ENCODE measurements around the gene DOK5. TPM values are rescaled to one million over a fixed set of nuclear protein-coding genes. Genes with fewer than 3 reads are reported as not detected.

Gene DOK5
- total RNA-seq, 1 experiment from 2014 or later = not detected

DNA sequence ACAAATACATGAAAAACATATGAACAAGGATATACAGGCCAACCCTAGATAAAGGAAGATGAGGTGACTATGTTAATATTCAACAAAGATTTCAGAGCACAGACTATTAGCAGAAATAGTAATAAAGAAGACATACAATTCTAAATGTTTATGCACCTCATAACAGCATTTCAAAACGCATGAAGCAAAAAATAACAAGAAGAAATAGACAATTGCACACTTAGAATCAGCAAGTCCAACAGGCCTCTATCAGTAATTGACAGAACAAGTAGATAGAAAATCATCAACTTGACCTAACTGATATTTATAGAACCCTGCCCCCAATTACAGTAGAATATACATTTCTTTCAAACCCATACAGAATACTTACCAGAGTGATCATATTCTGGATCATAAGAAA is 11.4 kb upstream of the DOK5 start:
- DNase-seq = no peak
- no peaks in the 10 kb centered on the region for H3K27me3 ChIP-seq (ENCODE audit: low read length)
- H3K4me2 ChIP-seq (ENCODE audit: low read depth, low read length, poor library complexity, severe bottlenecking) = no peak overlapping the region
- H3K9ac ChIP-seq (ENCODE audit: low read length) = no peak overlapping the region
- H2AFZ ChIP-seq (ENCODE audit: low read length) = no peak overlapping the region
- peaks cover 13% of the 10 kb centered on the region; the same call in 1 of the 2 replicates for H3K9me3 ChIP-seq (ENCODE audit: low read length)
- no peak overlapping the region for H3K4me3 ChIP-seq (ENCODE audit: low read length)
- no peaks in the 10 kb centered on the region for H3K36me3 ChIP-seq (ENCODE audit: insufficient read depth, low read length)
- H3K79me2 ChIP-seq (ENCODE audit: low read length) = no peaks in the 10 kb centered on the region
- no peaks in the 10 kb centered on the region for H3K4me1 ChIP-seq (ENCODE audit: low read length)
- no peaks in the 10 kb centered on the region for H4K20me1 ChIP-seq (ENCODE audit: insufficient read depth, low read depth, low read length)
- H3K27ac ChIP-seq (ENCODE audit: low read length) = no peak overlapping the region
- no peaks in the 10 kb centered on the region for H3K9me2 ChIP-seq (replicated peaks; ENCODE audit: insufficient read depth, low read length)

DNA sequence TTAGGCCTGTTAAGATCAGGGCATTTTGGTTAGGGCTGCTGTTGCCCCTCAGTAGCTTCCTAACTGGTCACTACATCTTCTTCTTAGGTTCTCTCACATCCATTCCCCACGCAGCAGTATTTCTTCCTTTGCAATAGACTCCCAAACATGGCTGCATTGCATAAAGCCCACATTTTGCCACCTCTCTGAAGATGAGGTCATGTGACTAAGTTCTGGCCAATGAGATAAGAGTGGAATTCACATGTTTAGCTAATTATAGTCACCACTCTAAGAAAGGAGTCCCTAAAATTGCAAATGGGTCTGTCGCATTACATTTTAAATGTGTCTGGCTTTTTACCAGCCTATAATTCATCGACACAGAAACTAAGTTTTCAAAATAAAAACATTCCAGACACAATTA is 9.3 kb upstream of the DOK5 start:
- Histone ChIP-seq H3K4me1 (ENCODE audit: low read length) (no peaks in the 10 kb centered on the region), H3K27me3 (ENCODE audit: low read length) (no peaks in the 10 kb centered on the region), H3K9ac (ENCODE audit: low read length) (no peak overlapping the region), H3K4me3 (ENCODE audit: low read length) (no peak overlapping the region), H3K27ac (ENCODE audit: low read length) (no peak overlapping the region), H3K79me2 (ENCODE audit: low read length) (no peaks in the 10 kb centered on the region), H4K20me1 (ENCODE audit: insufficient read depth, low read depth, low read length) (no peaks in the 10 kb centered on the region), H2AFZ (ENCODE audit: low read length) (no peak overlapping the region), H3K9me2 (replicated peaks; ENCODE audit: insufficient read depth, low read length) (no peaks in the 10 kb centered on the region), H3K4me2 (ENCODE audit: low read depth, low read length, poor library complexity, severe bottlenecking) (no peak overlapping the region), H3K36me3 (ENCODE audit: insufficient read depth, low read length) (no peaks in the 10 kb centered on the region), H3K9me3 (ENCODE audit: low read length) (peaks cover 14% of the 10 kb centered on the region; the same call in 1 of the 2 replicates)
- no peak for DNase-seq

DNA sequence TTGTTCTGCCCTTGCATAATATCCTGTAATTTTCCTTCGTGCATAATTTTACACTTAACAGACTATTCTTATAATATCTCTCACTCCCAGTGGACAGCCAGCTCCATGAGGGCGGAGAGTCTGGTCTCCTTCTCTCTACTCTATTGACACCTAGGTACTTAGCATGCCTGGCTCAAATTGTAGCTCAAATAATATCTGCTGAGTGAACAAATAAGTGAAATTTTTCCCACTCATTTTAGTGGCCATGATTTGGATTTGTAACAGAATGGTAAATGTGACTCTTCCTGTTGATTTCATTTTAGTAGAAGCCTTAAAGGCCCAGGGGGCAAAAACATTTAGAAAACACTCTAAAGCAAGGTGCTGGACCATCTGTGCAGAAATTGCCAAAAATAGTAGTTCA is 7.8 kb upstream of the DOK5 start:
- no peak overlapping the region for H3K9ac ChIP-seq (ENCODE audit: low read length)
- DNase-seq = no peak
- H2AFZ ChIP-seq (ENCODE audit: low read length) = no peak overlapping the region
- no peak overlapping the region for H3K27ac ChIP-seq (ENCODE audit: low read length)
- no peak overlapping the region for H3K4me3 ChIP-seq (ENCODE audit: low read length)
- no peaks in the 10 kb centered on the region for H4K20me1 ChIP-seq (ENCODE audit: insufficient read depth, low read depth, low read length)
- H3K4me1 ChIP-seq (ENCODE audit: low read length) = no peaks in the 10 kb centered on the region
- no peaks in the 10 kb centered on the region for H3K9me2 ChIP-seq (replicated peaks; ENCODE audit: insufficient read depth, low read length)
- peaks cover 20% of the 10 kb centered on the region for H3K9me3 ChIP-seq (ENCODE audit: low read length)
- H3K27me3 ChIP-seq (ENCODE audit: low read length) = no peaks in the 10 kb centered on the region
- H3K4me2 ChIP-seq (ENCODE audit: low read depth, low read length, poor library complexity, severe bottlenecking) = no peak overlapping the region
- H3K36me3 ChIP-seq (ENCODE audit: insufficient read depth, low read length) = no peaks in the 10 kb centered on the region
- H3K79me2 ChIP-seq (ENCODE audit: low read length) = no peaks in the 10 kb centered on the region

DNA sequence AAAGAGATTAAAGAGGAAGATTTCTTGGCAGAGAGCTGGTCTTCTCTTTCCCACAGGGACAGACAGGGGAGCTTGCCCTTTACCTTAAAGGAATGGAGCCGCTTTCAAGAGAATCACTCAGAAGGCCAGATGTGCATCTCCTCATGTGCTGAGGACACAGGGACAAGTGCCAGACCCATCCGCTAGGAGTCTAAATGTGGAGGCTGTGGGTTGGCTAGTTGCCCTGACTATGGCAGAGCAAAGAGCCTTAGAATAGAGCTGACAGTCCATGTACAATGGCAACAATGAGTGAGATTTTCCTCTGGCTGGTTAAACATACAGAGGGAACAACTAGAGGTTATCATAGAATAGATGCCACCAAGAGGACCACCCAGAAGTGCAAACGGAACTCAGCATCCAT is 7.3 kb upstream of the DOK5 start:
- Histone ChIP-seq H3K79me2 (ENCODE audit: low read length) (no peaks in the 10 kb centered on the region), H3K4me1 (ENCODE audit: low read length) (no peaks in the 10 kb centered on the region), H3K9me3 (ENCODE audit: low read length) (peaks cover 21% of the 10 kb centered on the region), H2AFZ (ENCODE audit: low read length) (no peak overlapping the region), H4K20me1 (ENCODE audit: insufficient read depth, low read depth, low read length) (no peaks in the 10 kb centered on the region), H3K4me2 (ENCODE audit: low read depth, low read length, poor library complexity, severe bottlenecking) (no peak overlapping the region), H3K9ac (ENCODE audit: low read length) (no peak overlapping the region), H3K27me3 (ENCODE audit: low read length) (no peaks in the 10 kb centered on the region), H3K4me3 (ENCODE audit: low read length) (no peak overlapping the region), H3K36me3 (ENCODE audit: insufficient read depth, low read length) (no peaks in the 10 kb centered on the region), H3K9me2 (replicated peaks; ENCODE audit: insufficient read depth, low read length) (no peaks in the 10 kb centered on the region), H3K27ac (ENCODE audit: low read length) (no peak overlapping the region)
- no peak for DNase-seq

DNA sequence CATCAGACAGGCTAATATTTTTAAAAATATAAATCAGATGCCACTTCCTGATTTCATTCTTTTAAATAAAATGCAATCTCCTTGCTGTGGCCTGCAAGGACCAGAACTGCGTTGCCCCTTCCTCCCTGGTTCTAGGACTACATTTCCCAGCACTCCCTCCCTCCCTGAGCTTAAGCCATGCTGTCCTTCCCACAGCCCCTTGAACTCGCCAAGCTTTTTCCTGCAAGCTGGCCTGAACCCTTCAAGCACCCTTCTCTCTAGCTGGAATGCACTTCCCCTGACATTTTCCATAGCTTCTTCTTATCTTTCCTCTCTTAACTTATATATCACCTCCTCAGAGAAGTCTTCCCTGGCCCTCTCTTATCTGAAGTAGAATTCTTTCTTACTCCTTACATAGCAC is 6.1 kb upstream of the DOK5 start:
- H3K9me3 ChIP-seq (ENCODE audit: low read length) = peaks cover 27% of the 10 kb centered on the region
- H3K79me2 ChIP-seq (ENCODE audit: low read length) = no peaks in the 10 kb centered on the region
- no peaks in the 10 kb centered on the region for H3K9me2 ChIP-seq (replicated peaks; ENCODE audit: insufficient read depth, low read length)
- no peak overlapping the region for H3K9ac ChIP-seq (ENCODE audit: low read length)
- no peak overlapping the region for H3K4me2 ChIP-seq (ENCODE audit: low read depth, low read length, poor library complexity, severe bottlenecking)
- no peak overlapping the region for H3K27ac ChIP-seq (ENCODE audit: low read length)
- H3K27me3 ChIP-seq (ENCODE audit: low read length) = no peaks in the 10 kb centered on the region
- no peak for DNase-seq
- H2AFZ ChIP-seq (ENCODE audit: low read length) = no peak overlapping the region
- H4K20me1 ChIP-seq (ENCODE audit: insufficient read depth, low read depth, low read length) = no peaks in the 10 kb centered on the region
- no peaks in the 10 kb centered on the region for H3K4me1 ChIP-seq (ENCODE audit: low read length)
- H3K4me3 ChIP-seq (ENCODE audit: low read length) = no peak overlapping the region
- no peaks in the 10 kb centered on the region for H3K36me3 ChIP-seq (ENCODE audit: insufficient read depth, low read length)

GRCh38 chr20:54469952-54470351 is 5.4 kb upstream of the DOK5 start:
- H4K20me1 ChIP-seq (ENCODE audit: insufficient read depth, low read depth, low read length) = no peaks in the 10 kb centered on the region
- no peak overlapping the region for H3K4me2 ChIP-seq (ENCODE audit: low read depth, low read length, poor library complexity, severe bottlenecking)
- no peak overlapping the region for H3K4me3 ChIP-seq (ENCODE audit: low read length)
- no peaks in the 10 kb centered on the region for H3K9me2 ChIP-seq (replicated peaks; ENCODE audit: insufficient read depth, low read length)
- no peak for DNase-seq
- H2AFZ ChIP-seq (ENCODE audit: low read length) = no peak overlapping the region
- H3K27me3 ChIP-seq (ENCODE audit: low read length) = no peaks in the 10 kb centered on the region
- H3K27ac ChIP-seq (ENCODE audit: low read length) = no peak overlapping the region
- no peaks in the 10 kb centered on the region for H3K4me1 ChIP-seq (ENCODE audit: low read length)
- H3K9me3 ChIP-seq (ENCODE audit: low read length) = peaks cover 28% of the 10 kb centered on the region
- H3K9ac ChIP-seq (ENCODE audit: low read length) = no peak overlapping the region
- no peaks in the 10 kb centered on the region for H3K36me3 ChIP-seq (ENCODE audit: insufficient read depth, low read length)
- no peaks in the 10 kb centered on the region for H3K79me2 ChIP-seq (ENCODE audit: low read length)

DNA sequence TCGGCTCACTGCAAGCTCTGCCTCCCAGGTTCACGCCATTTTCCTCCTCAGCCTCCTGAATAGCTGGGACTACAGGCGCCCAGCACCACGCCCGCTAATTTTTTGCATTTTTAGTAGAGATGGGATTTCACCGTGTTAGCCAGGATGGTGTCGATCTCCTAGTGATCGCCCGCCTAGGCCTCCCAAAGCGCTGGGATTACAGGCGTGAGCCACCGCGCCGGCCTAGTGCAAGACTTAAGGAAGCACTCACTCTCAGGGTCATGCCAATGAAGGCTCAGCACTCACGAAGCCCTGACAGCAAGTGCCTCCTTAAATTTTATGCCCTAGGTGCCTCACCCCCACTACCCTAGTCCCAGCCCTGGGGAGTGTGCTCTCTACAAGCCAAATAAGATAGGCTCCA is 4.7 kb upstream of the DOK5 start:
- Histone ChIP-seq H3K4me3 (ENCODE audit: low read length) (no peak overlapping the region), H3K9me3 (ENCODE audit: low read length) (peaks cover 24% of the 10 kb centered on the region), H3K4me2 (ENCODE audit: low read depth, low read length, poor library complexity, severe bottlenecking) (no peak overlapping the region), H4K20me1 (ENCODE audit: insufficient read depth, low read depth, low read length) (no peaks in the 10 kb centered on the region), H3K9me2 (replicated peaks; ENCODE audit: insufficient read depth, low read length) (no peaks in the 10 kb centered on the region), H2AFZ (ENCODE audit: low read length) (no peak overlapping the region), H3K36me3 (ENCODE audit: insufficient read depth, low read length) (no peaks in the 10 kb centered on the region), H3K27me3 (ENCODE audit: low read length) (no peaks in the 10 kb centered on the region), H3K79me2 (ENCODE audit: low read length) (no peaks in the 10 kb centered on the region), H3K9ac (ENCODE audit: low read length) (no peak overlapping the region), H3K4me1 (ENCODE audit: low read length) (no peaks in the 10 kb centered on the region), H3K27ac (ENCODE audit: low read length) (no peak overlapping the region)
- DNase-seq = no peak

GRCh38 chr20:54472607-54473006 is 2.8 kb upstream of the DOK5 start:
- Histone ChIP-seq H3K4me1 (ENCODE audit: low read length) (no peaks in the 10 kb centered on the region), H3K4me2 (ENCODE audit: low read depth, low read length, poor library complexity, severe bottlenecking) (no peak overlapping the region), H3K79me2 (ENCODE audit: low read length) (no peaks in the 10 kb centered on the region), H2AFZ (ENCODE audit: low read length) (no peak overlapping the region), H3K9me2 (replicated peaks; ENCODE audit: insufficient read depth, low read length) (no peaks in the 10 kb centered on the region), H3K9me3 (ENCODE audit: low read length) (peaks cover 22% of the 10 kb centered on the region), H4K20me1 (ENCODE audit: insufficient read depth, low read depth, low read length) (no peaks in the 10 kb centered on the region), H3K27ac (ENCODE audit: low read length) (no peak overlapping the region), H3K4me3 (ENCODE audit: low read length) (no peak overlapping the region), H3K36me3 (ENCODE audit: insufficient read depth, low read length) (no peaks in the 10 kb centered on the region), H3K9ac (ENCODE audit: low read length) (no peak overlapping the region), H3K27me3 (ENCODE audit: low read length) (no peaks in the 10 kb centered on the region)
- no peak for DNase-seq

DNA sequence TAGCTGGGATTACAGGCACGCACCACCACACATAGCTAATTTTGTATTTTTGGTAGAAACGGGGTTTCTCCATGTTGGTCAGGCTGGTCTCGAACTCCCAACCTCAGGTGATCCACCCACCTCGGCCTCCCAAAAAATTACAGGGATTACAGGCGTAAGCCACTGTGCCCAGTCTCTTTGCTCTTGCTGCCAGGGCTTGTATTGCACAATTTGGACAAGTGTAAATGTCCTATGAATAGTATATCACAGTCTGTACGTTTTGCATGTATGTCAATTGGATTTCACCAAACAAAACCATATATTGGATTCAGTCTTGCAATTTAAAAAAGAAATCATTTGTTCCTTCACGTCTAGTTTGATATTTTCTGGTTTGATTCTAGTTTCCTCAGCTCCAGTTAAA is 2.1 kb upstream of the DOK5 start:
- Histone ChIP-seq H3K36me3 (ENCODE audit: insufficient read depth, low read length) (no peaks in the 10 kb centered on the region), H3K27me3 (ENCODE audit: low read length) (no peaks in the 10 kb centered on the region), H3K9me2 (replicated peaks; ENCODE audit: insufficient read depth, low read length) (no peaks in the 10 kb centered on the region), H4K20me1 (ENCODE audit: insufficient read depth, low read depth, low read length) (no peaks in the 10 kb centered on the region), H2AFZ (ENCODE audit: low read length) (no peak overlapping the region), H3K9ac (ENCODE audit: low read length) (no peak overlapping the region), H3K4me3 (ENCODE audit: low read length) (no peak overlapping the region), H3K4me1 (ENCODE audit: low read length) (no peaks in the 10 kb centered on the region), H3K4me2 (ENCODE audit: low read depth, low read length, poor library complexity, severe bottlenecking) (no peak overlapping the region), H3K79me2 (ENCODE audit: low read length) (no peaks in the 10 kb centered on the region), H3K9me3 (ENCODE audit: low read length) (peaks cover 23% of the 10 kb centered on the region), H3K27ac (ENCODE audit: low read length) (no peak overlapping the region)
- DNase-seq = no peak
